Measurements from ENCODE around the gene TNFRSF1B.

TNFRSF1B gene

DNA sequence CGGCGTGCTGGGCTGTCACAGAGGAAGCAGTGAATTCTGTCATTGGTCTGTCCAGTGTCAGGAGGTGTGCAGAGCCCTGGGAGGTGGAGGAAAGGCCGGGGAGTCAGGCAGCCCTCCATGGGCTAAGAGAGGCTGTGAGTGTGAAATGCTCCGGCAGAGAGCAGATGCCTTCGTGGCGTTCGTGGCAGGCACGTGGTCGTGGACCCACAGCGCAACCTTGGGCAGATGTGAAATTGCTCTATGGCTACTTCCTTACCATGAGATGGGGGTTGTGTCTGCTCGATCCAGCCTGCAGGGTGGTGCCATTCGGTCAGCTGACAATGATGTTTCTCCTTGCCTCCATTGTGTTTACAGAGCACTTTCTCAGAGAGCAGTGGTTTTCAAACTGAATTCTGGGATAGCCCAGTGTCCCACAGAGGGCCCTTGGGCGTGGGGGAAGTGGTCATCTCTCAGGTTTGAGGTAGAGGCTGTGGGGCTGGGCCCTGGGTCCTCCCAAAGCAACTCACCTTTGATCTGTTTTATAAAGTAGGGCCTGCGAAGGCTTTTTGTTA is 27.9 kb downstream of the TNFRSF1B start:
- DNase-seq (ENCODE audit: low read depth), result no peak

DNA sequence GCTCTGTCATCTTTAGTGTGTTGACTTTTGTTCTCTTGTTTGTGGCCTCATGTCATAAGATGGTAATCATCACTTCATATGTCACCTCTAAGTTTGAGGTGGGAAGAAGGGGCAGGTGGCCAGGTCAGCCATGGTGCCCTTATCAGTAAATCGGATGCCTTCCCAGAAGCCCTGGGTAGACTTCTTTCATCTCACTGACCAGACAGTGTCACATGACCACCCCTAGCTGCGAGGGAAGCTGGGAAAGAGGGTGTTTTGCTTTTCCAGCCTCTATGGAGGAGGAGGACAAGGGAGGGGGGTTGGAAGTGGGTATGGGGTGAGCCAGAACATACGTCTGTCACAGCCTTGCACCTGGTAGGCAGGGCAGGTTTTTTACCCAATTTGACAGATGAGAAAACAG is 28.6 kb downstream of the TNFRSF1B start:
- DNase-seq (ENCODE audit: low read depth), result no peak

DNA sequence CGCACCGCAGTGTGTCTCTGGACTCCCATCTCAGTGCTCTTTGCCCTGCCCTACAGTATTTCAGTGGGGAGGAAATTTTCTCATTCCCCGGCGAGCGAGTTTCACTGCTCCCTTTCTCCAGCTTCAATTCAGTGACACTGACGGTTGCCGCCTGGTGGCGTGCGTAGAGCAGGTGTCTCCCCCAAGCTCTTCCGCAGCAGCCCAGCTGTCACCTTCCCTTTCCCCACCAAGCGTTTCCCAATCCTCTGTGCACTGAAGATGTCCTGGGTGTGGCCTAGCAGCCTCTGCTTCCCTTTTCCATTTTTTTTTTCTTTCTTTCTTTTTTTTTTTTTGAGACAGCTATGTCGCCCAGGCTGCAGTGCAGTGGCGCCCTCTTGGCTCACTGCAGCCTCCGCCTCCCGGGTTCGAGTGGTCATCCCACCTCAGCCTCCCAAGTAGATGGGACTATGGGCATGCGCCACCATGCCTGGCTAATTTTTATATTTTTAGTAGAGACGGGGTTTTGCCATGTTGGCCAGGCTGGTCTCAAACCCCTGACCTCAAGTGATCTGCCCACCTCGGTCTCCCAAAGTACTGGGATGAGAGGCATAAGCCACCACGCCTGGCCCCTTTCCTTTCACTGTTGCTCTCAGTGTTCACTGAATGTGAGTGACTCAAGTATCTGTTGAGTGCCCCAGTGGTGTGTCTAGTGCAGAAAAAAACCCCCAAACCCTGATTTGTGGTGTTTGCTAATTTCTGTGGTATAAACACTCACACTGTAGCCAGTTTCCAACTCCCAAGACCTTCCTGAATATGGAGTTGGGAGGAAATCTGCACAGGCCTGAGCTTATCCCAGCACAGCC is 30.1 kb downstream of the TNFRSF1B start:
- no peak for DNase-seq (ENCODE audit: low read depth)

DNA sequence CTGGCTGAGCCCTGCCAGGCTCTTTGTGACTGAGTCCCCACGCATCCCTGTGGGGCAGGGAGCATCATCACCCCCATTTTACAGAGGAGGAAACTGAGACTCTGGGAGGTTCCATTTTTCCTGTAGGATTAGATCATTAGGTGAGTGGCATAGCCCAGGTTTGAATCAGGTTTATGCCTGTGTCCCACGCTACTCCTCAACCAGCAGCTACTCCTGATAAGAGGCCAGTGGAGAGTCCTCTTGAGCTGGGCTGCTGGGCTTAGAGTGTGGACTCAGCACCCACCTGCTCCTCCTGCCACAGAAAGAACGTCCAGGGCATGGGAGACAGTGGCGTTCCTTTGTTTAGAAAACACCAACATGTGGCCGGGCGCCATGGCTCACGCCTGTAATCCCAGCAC is 30.7 kb downstream of the TNFRSF1B start:
- no peak for DNase-seq (ENCODE audit: low read depth)

DNA sequence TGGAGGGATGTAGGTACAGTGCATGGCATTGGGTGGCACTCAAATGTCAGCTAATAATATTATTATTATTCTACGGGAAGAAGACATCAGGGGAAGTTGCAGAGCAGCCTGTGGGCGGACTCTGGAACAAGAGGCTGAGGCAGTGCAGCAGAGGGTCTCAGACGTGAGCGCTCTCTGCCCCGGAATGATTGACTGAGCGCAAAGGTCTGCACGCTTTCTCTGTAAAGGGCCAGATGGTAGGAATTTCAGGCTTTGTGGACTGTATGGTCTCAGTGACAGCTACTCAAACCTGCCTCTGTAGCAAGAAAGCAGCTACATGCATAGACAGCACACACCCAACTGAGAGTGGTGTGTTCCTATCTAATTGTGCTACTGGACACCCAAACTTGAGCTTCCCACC is 33.4 kb downstream of the TNFRSF1B start:
- DNase-seq (ENCODE audit: low read depth), result no peak

DNA sequence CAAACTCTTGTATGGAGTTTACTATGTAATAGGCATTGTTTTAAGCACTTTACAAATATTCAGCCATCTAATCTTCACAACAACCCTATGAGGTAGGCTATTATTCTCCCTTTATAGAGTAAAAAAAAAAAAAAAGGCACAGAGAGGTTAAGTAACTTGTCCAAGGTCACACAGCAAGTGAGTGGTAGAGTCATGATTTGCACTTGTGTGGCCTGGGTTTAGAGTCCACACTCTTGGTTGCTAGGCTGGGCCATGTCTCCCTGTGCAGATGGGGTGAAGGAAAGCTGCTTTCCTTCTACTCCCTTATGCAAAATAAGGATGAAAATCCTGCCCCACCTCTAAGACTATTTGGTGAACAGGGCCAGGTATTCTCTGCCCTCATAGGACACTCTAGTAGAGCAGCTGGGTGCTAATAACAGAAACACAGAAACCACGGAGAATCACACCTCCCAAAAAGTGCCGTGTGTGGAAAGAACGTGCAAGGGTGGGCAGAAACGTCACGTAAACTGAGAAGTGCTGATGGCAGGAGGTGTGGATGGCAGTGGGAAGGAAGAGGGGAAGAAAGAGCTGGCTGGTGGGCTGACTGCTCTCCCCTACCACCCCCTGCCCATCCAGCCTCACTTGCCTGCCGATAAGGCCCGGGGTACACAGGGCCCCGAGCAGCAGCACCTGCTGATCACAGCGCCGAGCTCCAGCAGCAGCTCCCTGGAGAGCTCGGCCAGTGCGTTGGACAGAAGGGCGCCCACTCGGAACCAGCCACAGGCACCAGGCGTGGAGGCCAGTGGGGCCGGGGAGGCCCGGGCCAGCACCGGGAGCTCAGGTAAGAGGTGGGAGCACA is 34.8 kb downstream of the TNFRSF1B start:
- no peak for DNase-seq (ENCODE audit: low read depth)

DNA sequence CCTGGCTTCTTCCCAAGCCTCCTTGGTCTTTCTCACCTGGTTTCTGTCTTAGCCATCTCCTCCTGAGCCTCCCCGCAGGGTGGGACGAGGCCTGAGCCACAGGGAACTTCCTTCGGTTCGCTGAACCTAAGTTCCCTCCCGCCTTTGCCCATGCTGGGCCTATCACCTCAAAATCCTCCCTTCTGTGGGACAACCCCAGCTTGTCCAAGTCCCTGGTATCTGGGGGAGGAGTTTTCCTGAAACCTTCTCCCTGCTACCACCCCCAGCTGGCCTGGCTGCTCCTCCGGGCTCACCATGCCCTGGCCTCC is 35.4 kb downstream of the TNFRSF1B start:
- DNase-seq (ENCODE audit: low read depth), result no peak

DNA sequence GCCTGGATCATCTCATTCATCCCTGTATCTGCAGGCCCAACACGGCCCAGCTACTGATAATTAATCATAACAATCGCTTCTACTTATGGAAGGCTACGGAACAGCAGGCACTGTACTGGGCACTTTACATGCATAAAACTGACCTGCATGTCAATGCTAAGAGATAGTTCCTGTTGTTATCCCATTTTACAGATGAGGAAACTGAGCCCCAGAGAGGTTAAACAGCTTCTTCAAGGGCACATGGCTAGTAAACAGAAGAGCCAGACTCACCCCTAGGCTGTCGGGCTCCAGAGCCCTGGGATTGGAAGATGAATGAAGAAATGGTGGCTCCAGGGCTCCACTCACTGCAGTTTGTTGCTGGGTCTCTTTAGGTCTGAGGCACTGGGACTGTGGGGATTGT is 35.8 kb downstream of the TNFRSF1B start:
- DNase-seq (ENCODE audit: low read depth), result no peak

DNA sequence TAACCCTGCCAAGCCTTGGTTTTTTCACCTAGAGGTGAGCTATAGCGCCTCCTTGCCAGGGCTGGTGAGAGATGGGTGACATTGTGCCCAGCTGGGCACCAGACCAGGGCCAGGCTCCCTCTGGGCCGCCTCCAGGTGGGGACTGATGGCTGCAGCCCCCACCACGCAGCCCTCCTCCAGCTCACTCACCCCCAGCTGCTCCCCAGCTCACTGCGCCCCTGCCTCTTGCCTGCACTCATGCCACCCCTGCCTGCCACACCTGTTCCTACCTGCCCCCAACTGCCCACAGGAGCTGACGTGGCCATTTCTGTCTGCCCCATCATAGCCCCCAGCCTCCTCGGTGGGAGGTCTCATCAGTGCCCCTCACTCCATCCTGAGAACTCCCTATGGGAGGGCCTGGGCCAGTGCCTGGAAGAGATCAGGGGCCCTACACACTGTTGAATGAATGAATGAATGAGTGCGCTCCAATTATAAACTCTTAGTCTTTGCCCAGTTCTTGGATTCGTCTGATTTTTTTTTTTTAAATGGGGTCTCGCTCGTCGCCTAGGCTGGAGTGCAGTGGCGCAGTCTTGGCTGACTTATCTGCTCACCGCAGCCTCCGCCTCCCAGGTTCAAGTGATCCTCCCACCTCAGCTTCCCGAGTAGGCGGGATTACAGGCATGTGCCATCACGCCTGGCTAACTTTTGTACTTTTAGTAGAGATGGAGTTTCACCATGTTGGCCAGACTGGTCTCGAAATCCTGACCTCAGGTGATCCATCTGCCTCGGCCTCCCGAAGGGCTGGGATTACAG is 36.6 kb downstream of the TNFRSF1B start:
- DNase-seq (ENCODE audit: low read depth), result no peak

DNA sequence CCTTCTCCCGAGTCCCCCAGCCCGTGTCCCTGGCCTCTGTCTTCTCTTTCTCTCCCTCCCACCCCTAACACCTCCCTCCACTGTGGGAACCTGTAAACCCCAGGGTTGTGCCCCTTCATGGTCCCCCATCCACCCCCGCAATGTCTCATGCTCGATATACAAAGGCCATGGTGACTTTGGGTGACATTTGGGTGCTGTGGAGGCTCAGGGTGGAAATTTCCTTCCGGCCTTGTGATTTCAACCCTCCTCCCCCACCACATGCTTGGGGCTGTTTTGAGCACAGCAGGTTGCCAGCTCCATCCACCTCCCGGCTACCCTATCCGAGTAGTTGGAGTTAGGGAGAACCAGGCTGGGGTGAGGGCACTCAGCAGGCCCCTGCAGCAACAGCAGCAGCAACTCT is 37.3 kb downstream of the TNFRSF1B start:
- no peak for DNase-seq (ENCODE audit: low read depth)

DNA sequence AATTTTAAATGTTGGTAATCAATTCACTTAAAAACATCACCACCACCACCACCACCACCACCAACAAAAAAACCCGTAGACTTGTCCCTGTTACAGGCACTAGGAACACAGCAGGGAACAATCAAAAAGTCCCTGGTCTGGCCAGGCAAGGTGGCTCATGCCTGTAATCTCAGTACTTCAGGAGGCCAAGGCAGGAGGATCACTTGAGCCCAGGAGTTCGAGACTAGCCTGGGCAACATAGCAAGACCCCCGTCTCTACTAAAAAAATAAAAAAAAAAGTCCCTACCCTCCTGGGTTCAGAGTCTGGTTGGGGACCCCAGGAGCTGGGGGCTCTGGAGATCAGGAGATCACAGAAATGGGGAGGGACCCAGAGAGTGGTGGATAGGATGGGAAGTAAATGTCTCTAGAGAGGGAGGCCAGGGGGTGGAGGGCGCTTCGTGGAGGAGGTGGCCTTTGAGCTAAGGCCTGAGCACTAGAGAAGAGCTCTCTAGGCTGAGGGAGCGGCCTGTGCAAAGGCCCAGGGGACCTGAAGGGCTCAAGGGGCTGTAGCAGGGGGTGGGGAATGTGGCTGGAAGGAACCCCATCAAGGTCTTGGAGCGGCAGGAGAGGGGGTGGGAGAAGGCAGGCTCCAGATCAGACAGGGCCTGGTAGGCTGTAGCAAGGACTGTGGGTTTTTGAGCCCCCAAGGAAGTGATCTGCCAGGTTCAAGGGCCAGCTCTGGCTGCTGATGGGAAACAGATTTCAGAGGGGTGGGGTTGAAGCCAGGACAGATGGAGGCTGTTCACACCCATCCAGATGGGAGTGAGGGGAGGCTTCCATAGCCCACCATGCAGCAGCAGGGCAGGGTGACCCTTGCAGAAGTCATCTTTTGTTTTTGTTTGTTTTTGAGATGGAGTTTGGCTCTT is 38.2 kb downstream of the TNFRSF1B start:
- no peak for DNase-seq (ENCODE audit: low read depth)

DNA sequence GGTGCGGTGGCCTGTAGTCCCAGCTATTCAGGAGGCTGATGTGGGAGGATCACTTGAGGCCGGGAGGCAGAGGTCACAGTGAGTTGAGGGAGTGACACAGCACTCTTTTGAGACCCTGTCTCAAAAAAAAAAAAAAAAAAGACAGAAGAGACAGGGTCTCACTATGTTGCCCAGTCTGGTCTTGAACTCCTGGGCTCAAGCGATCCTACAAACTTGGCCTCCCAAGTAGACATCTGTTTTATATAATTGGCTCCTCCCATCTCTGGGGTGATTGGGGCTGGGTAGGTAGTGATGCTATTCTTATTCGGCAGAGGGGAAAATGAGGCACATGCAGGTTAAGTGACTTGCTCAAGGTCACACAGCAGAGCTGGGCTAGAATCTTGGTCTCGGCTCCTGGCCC is 39.4 kb downstream of the TNFRSF1B start:
- DNase-seq (ENCODE audit: low read depth), result no peak

DNA sequence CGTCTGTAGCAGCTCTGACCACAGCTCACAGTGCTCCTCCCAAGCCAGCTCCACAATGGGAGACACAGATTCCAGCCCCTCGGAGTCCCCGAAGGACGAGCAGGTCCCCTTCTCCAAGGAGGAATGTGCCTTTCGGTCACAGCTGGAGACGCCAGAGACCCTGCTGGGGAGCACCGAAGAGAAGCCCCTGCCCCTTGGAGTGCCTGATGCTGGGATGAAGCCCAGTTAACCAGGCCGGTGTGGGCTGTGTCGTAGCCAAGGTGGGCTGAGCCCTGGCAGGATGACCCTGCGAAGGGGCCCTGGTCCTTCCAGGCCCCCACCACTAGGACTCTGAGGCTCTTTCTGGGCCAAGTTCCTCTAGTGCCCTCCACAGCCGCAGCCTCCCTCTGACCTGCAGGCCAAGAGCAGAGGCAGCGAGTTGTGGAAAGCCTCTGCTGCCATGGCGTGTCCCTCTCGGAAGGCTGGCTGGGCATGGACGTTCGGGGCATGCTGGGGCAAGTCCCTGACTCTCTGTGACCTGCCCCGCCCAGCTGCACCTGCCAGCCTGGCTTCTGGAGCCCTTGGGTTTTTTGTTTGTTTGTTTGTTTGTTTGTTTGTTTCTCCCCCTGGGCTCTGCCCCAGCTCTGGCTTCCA is 40.1 kb downstream of the TNFRSF1B start:
- DNase-seq (ENCODE audit: low read depth), result no peak

DNA sequence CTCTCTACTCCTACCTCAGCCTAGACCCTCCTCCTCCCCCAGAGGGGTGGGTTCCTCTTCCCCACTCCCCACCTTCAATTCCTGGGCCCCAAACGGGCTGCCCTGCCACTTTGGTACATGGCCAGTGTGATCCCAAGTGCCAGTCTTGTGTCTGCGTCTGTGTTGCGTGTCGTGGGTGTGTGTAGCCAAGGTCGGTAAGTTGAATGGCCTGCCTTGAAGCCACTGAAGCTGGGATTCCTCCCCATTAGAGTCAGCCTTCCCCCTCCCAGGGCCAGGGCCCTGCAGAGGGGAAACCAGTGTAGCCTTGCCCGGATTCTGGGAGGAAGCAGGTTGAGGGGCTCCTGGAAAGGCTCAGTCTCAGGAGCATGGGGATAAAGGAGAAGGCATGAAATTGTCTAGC is 41.5 kb downstream of the TNFRSF1B start:
- no peak for DNase-seq (ENCODE audit: low read depth)

DNA sequence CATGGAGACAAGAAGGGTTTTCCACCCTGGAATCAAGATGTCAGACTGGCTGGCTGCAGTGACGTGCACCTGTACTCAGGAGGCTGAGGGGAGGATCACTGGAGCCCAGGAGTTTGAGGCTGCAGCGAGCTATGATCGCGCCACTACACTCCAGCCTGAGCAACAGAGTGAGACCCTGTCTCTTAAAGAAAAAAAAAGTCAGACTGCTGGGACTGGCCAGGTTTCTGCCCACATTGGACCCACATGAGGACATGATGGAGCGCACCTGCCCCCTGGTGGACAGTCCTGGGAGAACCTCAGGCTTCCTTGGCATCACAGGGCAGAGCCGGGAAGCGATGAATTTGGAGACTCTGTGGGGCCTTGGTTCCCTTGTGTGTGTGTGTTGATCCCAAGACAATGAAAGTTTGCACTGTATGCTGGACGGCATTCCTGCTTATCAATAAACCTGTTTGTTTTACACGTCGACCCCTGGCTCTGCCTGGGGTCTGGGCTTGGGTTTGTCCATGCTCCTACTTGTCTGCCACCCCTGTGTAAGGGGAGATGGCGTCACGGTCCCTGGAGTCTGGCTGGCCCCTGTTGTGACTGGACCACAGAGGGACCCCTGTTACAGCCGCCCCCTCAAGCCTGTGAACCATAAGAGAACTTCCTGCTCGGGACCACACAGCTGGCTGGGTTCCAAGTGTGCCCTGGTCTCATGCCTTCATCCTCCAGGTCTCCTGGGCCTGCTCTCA is 42.1 kb downstream of the TNFRSF1B start:
- peak; percentile 80 for DNase-seq (ENCODE audit: low read depth)

DNA sequence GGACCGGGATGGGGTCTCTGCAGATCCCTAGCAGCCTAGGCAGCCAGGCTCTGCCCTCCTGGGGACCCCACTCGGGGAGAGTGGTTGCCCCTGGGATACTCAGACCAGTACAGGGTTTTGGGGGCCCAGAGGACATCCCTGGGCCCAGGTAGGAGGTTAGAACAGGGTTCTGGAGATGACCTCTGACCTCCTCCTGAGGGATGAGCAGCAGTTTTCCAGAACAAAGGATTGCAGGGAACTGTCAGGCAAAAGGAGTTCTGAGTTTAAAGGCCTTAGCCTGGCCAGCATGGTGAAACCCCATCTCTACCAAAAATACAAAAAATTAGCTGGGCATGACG is 42.7 kb downstream of the TNFRSF1B start:
- DNase-seq (ENCODE audit: low read depth), result no peak

DNA sequence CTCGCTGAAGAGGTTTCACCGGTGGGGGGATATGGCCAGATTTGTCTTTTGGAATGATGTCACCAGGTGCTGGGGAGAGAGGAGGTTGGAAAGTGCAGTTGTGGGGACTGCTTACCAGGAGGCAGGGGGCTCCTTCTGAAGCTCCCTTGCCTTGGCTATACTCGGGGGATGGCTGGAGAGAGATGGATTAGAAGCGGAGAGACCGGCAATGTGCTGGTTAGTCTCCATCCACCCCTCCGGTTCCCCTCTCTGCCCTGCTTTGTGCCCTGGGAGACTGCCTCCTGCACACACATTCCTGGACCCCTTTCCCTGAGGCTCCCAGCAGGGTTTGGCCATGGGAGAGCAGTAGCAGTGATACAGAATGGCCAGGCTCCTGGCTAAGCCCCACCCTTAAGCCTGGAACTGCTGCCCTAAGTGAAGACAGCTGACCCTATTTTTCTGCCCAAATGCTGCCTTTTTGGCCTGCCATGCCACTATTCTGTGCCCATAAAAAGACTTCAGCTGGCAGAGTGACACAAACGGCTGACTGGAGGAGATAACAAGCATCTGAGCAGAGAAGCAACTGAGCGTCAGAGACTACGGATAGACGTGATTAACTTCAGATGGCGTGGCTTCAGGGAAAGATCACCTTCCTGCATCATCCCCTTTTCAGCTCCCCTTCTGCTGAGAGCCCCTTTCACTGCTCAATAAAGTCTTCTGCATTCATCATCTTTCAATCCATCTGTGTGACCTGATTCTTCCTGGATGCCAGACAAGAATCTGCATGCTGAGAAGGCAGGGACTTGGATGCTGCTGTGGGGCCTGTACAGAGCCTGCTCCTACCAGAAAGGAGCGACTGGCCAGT is 48.5 kb downstream of the TNFRSF1B start:
- no peak for DNase-seq (ENCODE audit: low read depth)

DNA sequence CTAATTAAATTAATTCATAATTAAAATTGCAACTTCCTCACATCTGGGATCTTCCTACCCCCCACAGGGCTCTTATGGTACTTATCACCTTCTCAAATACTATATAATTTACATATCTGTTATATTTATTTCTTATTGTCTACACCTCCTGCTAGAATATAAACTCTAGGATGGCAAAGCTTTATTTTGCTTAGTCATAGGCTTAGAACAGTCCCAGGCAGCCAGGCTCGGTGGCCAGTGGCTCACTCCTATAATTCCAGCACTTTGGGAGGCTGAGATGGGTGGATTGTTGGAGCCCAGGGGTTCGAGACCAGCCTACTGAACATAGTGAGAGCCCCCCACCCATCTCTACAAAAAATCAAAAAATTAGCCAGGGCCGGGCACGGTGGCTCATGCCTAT is 53.0 kb downstream of the TNFRSF1B start:
- DNase-seq (ENCODE audit: low read depth), result no peak

DNA sequence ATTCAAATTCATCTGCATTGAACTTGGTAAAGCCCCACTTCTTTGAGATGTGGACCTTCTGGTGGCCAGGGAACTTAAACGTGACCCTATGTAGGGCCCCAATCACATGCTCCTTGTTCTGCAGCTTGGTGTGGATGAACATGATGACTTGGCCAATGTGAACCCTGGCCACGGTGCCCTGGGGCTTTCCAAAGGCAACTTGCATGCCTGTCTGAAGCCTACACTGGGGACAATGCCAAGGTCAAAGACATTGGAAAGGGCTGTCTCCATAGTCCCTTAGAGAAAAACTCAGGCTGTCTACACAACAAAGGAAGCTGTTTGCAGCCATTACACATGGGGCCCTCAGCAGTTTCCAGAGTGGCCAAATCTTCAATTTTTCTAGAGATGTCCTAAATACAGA is 54.1 kb downstream of the TNFRSF1B start:
- no peak for DNase-seq (ENCODE audit: low read depth)

All from ELR (cell line).